SK-N-SH treated with all-trans-retinoic acid at 6 μM for 48 hours (cell line): ENCODE measurements around the gene PDE7B.
A peak's percentile ranks its signal among the peaks of the same experiment; 100 is the strongest.

ENCODE experiments used
- ATAC-seq: fragments of 200-7000 bp; cut with Tn5 transposase; 3 replicates; pipeline ENCODE4 v1.9.1; 2020; ENCODE audit warnings: mild to moderate bottlenecking, moderate library complexity
- ARNTL ChIP-seq: fragments of 450-650 bp; formaldehyde crosslinking; IDR thresholded peaks from 2 replicates; pipeline ENCODE4 v1.5.0; 2020; ENCODE audit warnings: low read depth, mild to moderate bottlenecking, moderate library complexity, borderline replicate concordance
- BACH2 ChIP-seq: fragments of 250-450 bp; sonication (Bioruptor Pico); IDR thresholded peaks from 2 replicates; pipeline ENCODE4 v1.9.0; 2021; ENCODE audit warnings: mild to moderate bottlenecking, borderline replicate concordance
- CSDC2 ChIP-seq: fragments of 250-450 bp; sonication (Bioruptor Pico); IDR thresholded peaks from 2 replicates; pipeline ENCODE4 v1.5.0; 2020; ENCODE audit warnings: mild to moderate bottlenecking, moderate library complexity
- ESRRG ChIP-seq: fragments of 250-450 bp; sonication (Bioruptor Pico); IDR thresholded peaks from 2 replicates; pipeline ENCODE4 v1.6.1; 2021; ENCODE audit warnings: mild to moderate bottlenecking
- GLIS3 ChIP-seq: fragments of 250-450 bp; sonication (Bioruptor Pico); IDR thresholded peaks from 2 replicates; pipeline ENCODE4 v1.5.0; 2020; ENCODE audit warnings: mild to moderate bottlenecking, moderate library complexity
- ISL1 ChIP-seq: fragments of 250-450 bp; sonication (Bioruptor Pico); IDR thresholded peaks from 2 replicates; pipeline ENCODE4 v2.1.2; 2022; ENCODE audit warnings: mild to moderate bottlenecking, moderate library complexity
- OSR1 ChIP-seq: fragments of 250-450 bp; sonication (Bioruptor Pico); IDR thresholded peaks from 2 replicates; pipeline ENCODE4 v1.8.0; 2022; ENCODE audit warnings: moderate library complexity, mild to moderate bottlenecking, inconsistent platforms
- PATZ1 ChIP-seq: fragments of 250-450 bp; sonication (Bioruptor Pico); IDR thresholded peaks from 2 replicates; pipeline ENCODE4 v1.8.0; 2020; ENCODE audit warnings: mild to moderate bottlenecking, moderate library complexity, borderline replicate concordance
- POU6F1 ChIP-seq: fragments of 250-450 bp; sonication (Bioruptor Pico); IDR thresholded peaks from 2 replicates; pipeline ENCODE4 v1.8.0; 2021; ENCODE audit warnings: low read depth, mild to moderate bottlenecking, moderate library complexity, borderline replicate concordance
- PPARA ChIP-seq: fragments of 250-450 bp; sonication (Bioruptor Pico); IDR thresholded peaks from 2 replicates; pipeline ENCODE4 v1.5.0; 2020; ENCODE audit warnings: mild to moderate bottlenecking, borderline replicate concordance
- RARB ChIP-seq: fragments of 250-450 bp; sonication (Bioruptor Pico); IDR thresholded peaks from 2 replicates; pipeline ENCODE4 v1.8.0; 2021; ENCODE audit warnings: mild to moderate bottlenecking, moderate library complexity
- TCF4 ChIP-seq: fragments of 250-450 bp; sonication (Bioruptor Pico); IDR thresholded peaks from 2 replicates; pipeline ENCODE4 v1.8.0; 2021; ENCODE audit warnings: mild to moderate bottlenecking, moderate library complexity, borderline replicate concordance
- TOX ChIP-seq: fragments of 250-450 bp; sonication (Bioruptor Pico); IDR thresholded peaks from 2 replicates; pipeline ENCODE4 v1.8.0; 2021; ENCODE audit warnings: mild to moderate bottlenecking, moderate library complexity, borderline replicate concordance
- ZC3H10 ChIP-seq: fragments of 250-450 bp; sonication (Bioruptor Pico); IDR thresholded peaks from 2 replicates; pipeline ENCODE4 v1.5.1; 2021; ENCODE audit warnings: mild to moderate bottlenecking, moderate library complexity
- ZFP3 ChIP-seq: fragments of 250-450 bp; sonication (Bioruptor Pico); IDR thresholded peaks from 2 replicates; pipeline ENCODE4 v1.5.0; 2020; ENCODE audit warnings: mild to moderate bottlenecking, moderate library complexity
- ZNF565 ChIP-seq: fragments of 450-650 bp; formaldehyde crosslinking; conservative IDR thresholded peaks from 2 replicates; pipeline ENCODE4 v1.5.0; 2020; ENCODE audit warnings: low read depth, mild to moderate bottlenecking, moderate library complexity
- ZNF70 ChIP-seq: fragments of 450-650 bp; formaldehyde crosslinking; IDR thresholded peaks from 2 replicates; pipeline ENCODE4 v1.5.0; 2020; ENCODE audit warnings: mild to moderate bottlenecking, moderate library complexity
- ZNF8 ChIP-seq: fragments of 450-650 bp; formaldehyde crosslinking; IDR thresholded peaks from 2 replicates; pipeline ENCODE4 v1.5.0; 2020; ENCODE audit warnings: mild to moderate bottlenecking, moderate library complexity
- TF ChIP-seq, protein P1 (sequence below): fragments of 250-450 bp; sonication (Bioruptor Pico); IDR thresholded peaks from 2 replicates; pipeline ENCODE4 v1.5.0; 2020; ENCODE audit warnings: mild to moderate bottlenecking, moderate library complexity
- TF ChIP-seq, protein P2 (sequence below): fragments of 250-450 bp; sonication (Bioruptor Pico); IDR thresholded peaks from 2 replicates; pipeline ENCODE4 v1.5.1; 2021; ENCODE audit warnings: mild to moderate bottlenecking, moderate library complexity
- TF ChIP-seq, protein P3 (sequence below): fragments of 250-450 bp; sonication (Bioruptor Pico); IDR thresholded peaks from 2 replicates; pipeline ENCODE4 v1.5.1; 2020; ENCODE audit warnings: low read depth, mild to moderate bottlenecking, moderate library complexity

Gene PDE7B

GRCh38 chr6:136146130-136146529 lies 294.6 kb downstream of the PDE7B start:
- peak; percentile 51; the same call in 1 of the 2 replicates for TF ChIP-seq ISL1 (CRISPR knock-in tag)
- no peak for TF ChIP-seq GLIS3 (CRISPR knock-in tag)
- no peak for TF ChIP-seq OSR1 (CRISPR knock-in tag)
- no peak for TF ChIP-seq ZNF565
- TF ChIP-seq ARNTL (CRISPR knock-in tag), result no peak
- no peak for TF ChIP-seq ESRRG
- no peak for TF ChIP-seq TCF4
- TF ChIP-seq RARB (CRISPR knock-in tag), result no peak
- no peak for ATAC-seq

DNA sequence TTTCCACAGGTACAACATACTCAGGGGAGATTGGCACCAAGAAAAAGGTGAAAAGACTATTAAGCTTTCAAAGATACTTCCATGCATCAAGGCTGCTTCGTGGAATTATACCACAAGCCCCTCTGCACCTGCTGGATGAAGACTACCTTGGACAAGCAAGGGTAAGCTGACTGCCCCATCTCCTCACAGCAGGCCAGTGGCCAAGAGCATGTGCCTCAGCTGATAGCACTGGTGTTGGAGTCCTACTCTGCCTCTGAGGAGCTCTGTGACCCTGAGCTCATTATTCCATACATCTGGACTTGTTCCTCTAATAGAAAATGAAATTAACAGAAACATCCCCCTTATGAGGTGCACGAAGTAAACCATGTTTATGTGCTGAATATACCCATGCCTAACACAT lies 295.8 kb downstream of the PDE7B start:
- TF ChIP-seq ZNF565 (no peak), ZNF8 (CRISPR knock-in tag) (no peak), TOX (no peak)
- no peak for ATAC-seq

DNA sequence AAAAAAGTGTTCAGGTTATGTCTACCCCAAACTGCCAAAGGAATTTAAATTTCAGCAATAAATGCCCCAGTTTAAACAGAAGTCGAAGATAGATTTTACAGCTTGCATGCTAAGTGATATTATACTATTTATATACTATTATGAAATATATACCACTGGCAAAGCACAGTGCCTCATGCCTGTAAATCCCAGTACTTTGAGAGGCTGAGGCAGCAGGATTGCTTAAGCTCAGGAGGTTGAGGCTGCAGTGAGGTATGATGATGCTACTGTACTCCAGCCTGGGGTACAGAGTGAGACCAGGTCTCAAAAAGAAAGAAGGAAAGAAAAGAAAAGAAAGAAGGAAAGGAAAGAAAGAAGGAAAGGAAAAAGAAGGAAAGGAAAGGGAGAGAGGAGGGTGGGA lies 296.6 kb downstream of the PDE7B start:
- TF ChIP-seq RARB (CRISPR knock-in tag), result no peak
- TF ChIP-seq, protein P1, sequence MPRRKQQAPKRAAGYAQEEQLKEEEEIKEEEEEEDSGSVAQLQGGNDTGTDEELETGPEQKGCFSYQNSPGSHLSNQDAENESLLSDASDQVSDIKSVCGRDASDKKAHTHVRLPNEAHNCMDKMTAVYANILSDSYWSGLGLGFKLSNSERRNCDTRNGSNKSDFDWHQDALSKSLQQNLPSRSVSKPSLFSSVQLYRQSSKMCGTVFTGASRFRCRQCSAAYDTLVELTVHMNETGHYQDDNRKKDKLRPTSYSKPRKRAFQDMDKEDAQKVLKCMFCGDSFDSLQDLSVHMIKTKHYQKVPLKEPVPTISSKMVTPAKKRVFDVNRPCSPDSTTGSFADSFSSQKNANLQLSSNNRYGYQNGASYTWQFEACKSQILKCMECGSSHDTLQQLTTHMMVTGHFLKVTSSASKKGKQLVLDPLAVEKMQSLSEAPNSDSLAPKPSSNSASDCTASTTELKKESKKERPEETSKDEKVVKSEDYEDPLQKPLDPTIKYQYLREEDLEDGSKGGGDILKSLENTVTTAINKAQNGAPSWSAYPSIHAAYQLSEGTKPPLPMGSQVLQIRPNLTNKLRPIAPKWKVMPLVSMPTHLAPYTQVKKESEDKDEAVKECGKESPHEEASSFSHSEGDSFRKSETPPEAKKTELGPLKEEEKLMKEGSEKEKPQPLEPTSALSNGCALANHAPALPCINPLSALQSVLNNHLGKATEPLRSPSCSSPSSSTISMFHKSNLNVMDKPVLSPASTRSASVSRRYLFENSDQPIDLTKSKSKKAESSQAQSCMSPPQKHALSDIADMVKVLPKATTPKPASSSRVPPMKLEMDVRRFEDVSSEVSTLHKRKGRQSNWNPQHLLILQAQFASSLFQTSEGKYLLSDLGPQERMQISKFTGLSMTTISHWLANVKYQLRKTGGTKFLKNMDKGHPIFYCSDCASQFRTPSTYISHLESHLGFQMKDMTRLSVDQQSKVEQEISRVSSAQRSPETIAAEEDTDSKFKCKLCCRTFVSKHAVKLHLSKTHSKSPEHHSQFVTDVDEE (CRISPR knock-in tag), result no peak
- no peak for TF ChIP-seq ZNF70 (CRISPR knock-in tag)
- TF ChIP-seq GLIS3 (CRISPR knock-in tag), result no peak
- TF ChIP-seq, protein P2, sequence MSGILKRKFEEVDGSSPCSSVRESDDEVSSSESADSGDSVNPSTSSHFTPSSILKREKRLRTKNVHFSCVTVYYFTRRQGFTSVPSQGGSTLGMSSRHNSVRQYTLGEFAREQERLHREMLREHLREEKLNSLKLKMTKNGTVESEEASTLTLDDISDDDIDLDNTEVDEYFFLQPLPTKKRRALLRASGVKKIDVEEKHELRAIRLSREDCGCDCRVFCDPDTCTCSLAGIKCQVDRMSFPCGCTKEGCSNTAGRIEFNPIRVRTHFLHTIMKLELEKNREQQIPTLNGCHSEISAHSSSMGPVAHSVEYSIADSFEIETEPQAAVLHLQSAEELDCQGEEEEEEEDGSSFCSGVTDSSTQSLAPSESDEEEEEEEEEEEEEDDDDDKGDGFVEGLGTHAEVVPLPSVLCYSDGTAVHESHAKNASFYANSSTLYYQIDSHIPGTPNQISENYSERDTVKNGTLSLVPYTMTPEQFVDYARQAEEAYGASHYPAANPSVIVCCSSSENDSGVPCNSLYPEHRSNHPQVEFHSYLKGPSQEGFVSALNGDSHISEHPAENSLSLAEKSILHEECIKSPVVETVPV, result no peak
- TF ChIP-seq TCF4, result no peak
- TF ChIP-seq ISL1 (CRISPR knock-in tag), result no peak
- TF ChIP-seq PATZ1 (CRISPR knock-in tag), result no peak
- TF ChIP-seq TOX, result no peak
- no peak for TF ChIP-seq ZNF8 (CRISPR knock-in tag)
- no peak for TF ChIP-seq ARNTL (CRISPR knock-in tag)
- no peak for TF ChIP-seq CSDC2 (CRISPR knock-in tag)
- no peak for TF ChIP-seq ESRRG
- no peak for TF ChIP-seq ZNF565
- TF ChIP-seq BACH2 (CRISPR knock-in tag), result no peak
- TF ChIP-seq, protein P3, sequence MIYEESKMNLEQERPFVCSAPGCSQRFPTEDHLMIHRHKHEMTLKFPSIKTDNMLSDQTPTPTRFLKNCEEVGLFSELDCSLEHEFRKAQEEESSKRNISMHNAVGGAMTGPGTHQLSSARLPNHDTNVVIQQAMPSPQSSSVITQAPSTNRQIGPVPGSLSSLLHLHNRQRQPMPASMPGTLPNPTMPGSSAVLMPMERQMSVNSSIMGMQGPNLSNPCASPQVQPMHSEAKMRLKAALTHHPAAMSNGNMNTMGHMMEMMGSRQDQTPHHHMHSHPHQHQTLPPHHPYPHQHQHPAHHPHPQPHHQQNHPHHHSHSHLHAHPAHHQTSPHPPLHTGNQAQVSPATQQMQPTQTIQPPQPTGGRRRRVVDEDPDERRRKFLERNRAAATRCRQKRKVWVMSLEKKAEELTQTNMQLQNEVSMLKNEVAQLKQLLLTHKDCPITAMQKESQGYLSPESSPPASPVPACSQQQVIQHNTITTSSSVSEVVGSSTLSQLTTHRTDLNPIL (CRISPR knock-in tag), result no peak
- no peak for TF ChIP-seq ZFP3 (CRISPR knock-in tag)
- TF ChIP-seq ZC3H10, result no peak

GRCh38 chr6:136148523-136148922 lies 297.0 kb downstream of the PDE7B start:
- no peak for ATAC-seq
- TF ChIP-seq PPARA (CRISPR knock-in tag), result no peak
- TF ChIP-seq PATZ1 (CRISPR knock-in tag), result no peak
- TF ChIP-seq TOX, result no peak
- TF ChIP-seq GLIS3 (CRISPR knock-in tag), result no peak
- no peak for TF ChIP-seq POU6F1 (CRISPR knock-in tag)
- no peak for TF ChIP-seq ESRRG
- TF ChIP-seq, protein P3 (CRISPR knock-in tag), result no peak
- no peak for TF ChIP-seq TCF4
- no peak for TF ChIP-seq CSDC2 (CRISPR knock-in tag)
- no peak for TF ChIP-seq ZNF8 (CRISPR knock-in tag)
- no peak for TF ChIP-seq ZFP3 (CRISPR knock-in tag)
- no peak for TF ChIP-seq BACH2 (CRISPR knock-in tag)
- no peak for TF ChIP-seq ZNF70 (CRISPR knock-in tag)

More for the DNA sequence above, 296.6 kb downstream of the PDE7B start:
- ATAC-seq, result no peak
